Nephron (organoid): ENCODE results near the gene C2CD5.
"Not testable (repeated sequence)": the region's sequence is repeated elsewhere in the genome, so short reads cannot be mapped to it uniquely, and the experiment has no call there.

Experiments
- H3K27ac Mint-ChIP-seq, 3 experiments: 2 replicates each; pipeline ENCODE4 v1.8.0; 2020; ENCODE audit warnings: mixed read lengths in 3 of 3, mild to moderate bottlenecking in 2 of 3, moderate library complexity in 1 of 3
- H3K27me3 Mint-ChIP-seq: 2 replicates; pipeline ENCODE4 v1.8.0; 2021; ENCODE audit warnings: low read depth, mild to moderate bottlenecking, moderate library complexity, mixed read lengths
- H3K36me3 Mint-ChIP-seq: 2 replicates; pipeline ENCODE4 v1.8.0; 2020; ENCODE audit warnings: low read depth, mixed read lengths
- H3K4me1 Mint-ChIP-seq: 2 replicates; pipeline ENCODE4 v1.8.0; 2020; ENCODE audit warnings: mixed read lengths
- H3K4me3 Mint-ChIP-seq, 3 experiments: 2 replicates each; pipeline ENCODE4 v1.8.0; 2020; ENCODE audit warnings: mild to moderate bottlenecking in 3 of 3, mixed read lengths in 3 of 3, moderate library complexity in 2 of 3
- H3K9me3 Mint-ChIP-seq: 2 replicates; pipeline ENCODE4 v1.8.0; 2020; ENCODE audit warnings: mixed read lengths
- TF ChIP-seq, protein P1 (sequence below), 3 experiments: fragments of 200-600 bp; sonication (generic); IDR thresholded peaks; one replicate each; pipeline ENCODE4 v1.5.0; 2021; ENCODE audit warnings: antibody characterized with exemption in 3 of 3; ENCODE audit not compliant: unreplicated experiment in 3 of 3

The C2CD5 gene

DNA sequence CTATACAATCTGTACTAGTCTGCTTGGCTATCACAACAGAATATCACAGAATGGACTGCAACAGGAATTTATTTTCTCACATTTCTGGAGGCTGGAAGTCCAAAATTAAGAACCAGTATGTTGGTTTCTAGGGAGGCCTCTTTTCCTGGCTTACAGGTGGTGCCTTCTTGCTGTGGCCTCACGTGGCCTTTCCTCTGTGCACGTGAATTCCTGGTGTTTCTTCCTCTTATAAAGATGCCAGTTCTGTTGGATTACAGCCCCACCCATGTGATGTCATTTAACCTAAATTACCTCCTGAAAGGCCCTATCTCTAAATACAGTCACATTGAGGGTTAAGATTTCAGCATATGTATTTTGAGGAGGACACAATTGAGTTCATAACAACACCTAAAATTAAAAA, 32.1 kb upstream of the C2CD5 start:
- Mint-ChIP-seq H3K27ac (no peak overlapping the region), H3K9me3 (no peaks in the 10 kb centered on the region), H3K4me3 (no peak overlapping the region), H3K36me3 (no peaks in the 10 kb centered on the region), H3K27me3 (no peaks in the 10 kb centered on the region), H3K4me1 (no peaks in the 10 kb centered on the region)
- TF ChIP-seq, protein P1, sequence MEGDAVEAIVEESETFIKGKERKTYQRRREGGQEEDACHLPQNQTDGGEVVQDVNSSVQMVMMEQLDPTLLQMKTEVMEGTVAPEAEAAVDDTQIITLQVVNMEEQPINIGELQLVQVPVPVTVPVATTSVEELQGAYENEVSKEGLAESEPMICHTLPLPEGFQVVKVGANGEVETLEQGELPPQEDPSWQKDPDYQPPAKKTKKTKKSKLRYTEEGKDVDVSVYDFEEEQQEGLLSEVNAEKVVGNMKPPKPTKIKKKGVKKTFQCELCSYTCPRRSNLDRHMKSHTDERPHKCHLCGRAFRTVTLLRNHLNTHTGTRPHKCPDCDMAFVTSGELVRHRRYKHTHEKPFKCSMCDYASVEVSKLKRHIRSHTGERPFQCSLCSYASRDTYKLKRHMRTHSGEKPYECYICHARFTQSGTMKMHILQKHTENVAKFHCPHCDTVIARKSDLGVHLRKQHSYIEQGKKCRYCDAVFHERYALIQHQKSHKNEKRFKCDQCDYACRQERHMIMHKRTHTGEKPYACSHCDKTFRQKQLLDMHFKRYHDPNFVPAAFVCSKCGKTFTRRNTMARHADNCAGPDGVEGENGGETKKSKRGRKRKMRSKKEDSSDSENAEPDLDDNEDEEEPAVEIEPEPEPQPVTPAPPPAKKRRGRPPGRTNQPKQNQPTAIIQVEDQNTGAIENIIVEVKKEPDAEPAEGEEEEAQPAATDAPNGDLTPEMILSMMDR (IDR thresholded peaks at IDR 0.05; ENCODE audit: unreplicated experiment in 3 of 3): no peak

DNA sequence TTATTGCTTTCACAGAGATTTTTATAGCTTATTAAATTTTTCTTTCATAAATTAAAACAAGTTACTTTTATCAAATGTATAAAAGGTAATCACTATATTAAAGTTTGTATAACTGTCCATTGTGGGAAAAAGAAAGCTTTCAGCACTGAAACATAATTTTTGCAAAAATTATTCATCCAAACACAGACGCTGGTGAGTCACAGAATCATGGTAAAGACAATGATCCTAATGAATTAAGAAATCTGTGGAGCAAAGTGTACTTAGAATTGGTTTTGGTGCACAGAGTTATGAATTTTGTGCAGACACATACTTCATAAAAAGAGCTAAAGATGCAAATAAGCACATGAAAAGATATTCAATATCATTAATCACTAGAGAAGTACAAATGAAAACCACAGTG, 31.7 kb upstream of the C2CD5 start:
- Mint-ChIP-seq H3K4me3 (no peak overlapping the region), H3K9me3 (no peaks in the 10 kb centered on the region), H3K27me3 (no peaks in the 10 kb centered on the region), H3K27ac (no peak overlapping the region), H3K36me3 (no peaks in the 10 kb centered on the region), H3K4me1 (no peaks in the 10 kb centered on the region)
- TF ChIP-seq, protein P1 (IDR thresholded peaks at IDR 0.05; ENCODE audit: unreplicated experiment in 3 of 3): no peak

DNA sequence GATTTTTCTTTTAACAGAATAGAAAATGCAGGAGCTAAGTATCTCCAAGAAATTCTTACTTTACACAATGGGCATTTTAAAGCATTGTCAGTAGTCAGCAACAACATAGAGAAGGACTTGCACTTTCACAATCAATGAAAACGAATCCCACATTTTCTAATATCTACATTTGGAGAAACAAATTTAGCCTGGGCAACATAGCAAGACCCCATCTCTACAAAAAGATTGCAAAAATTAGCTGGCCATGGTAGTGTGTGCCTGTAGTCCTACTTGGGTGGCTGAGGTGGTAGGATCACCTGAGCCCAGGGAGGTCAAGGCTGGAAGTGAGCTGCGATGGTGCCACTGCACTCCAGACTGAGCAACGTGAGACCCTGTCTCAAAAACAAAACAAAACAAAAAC, 30.6 kb upstream of the C2CD5 start:
- peaks cover under 1% of the 10 kb centered on the region for H3K9me3 Mint-ChIP-seq
- TF ChIP-seq, protein P1 (IDR thresholded peaks at IDR 0.05; ENCODE audit: unreplicated experiment in 3 of 3): no peak
- H3K27me3 Mint-ChIP-seq: no peaks in the 10 kb centered on the region
- H3K36me3 Mint-ChIP-seq: no peaks in the 10 kb centered on the region
- H3K4me1 Mint-ChIP-seq: no peaks in the 10 kb centered on the region
- no peak overlapping the region for H3K4me3 Mint-ChIP-seq
- no peak overlapping the region for H3K27ac Mint-ChIP-seq

DNA sequence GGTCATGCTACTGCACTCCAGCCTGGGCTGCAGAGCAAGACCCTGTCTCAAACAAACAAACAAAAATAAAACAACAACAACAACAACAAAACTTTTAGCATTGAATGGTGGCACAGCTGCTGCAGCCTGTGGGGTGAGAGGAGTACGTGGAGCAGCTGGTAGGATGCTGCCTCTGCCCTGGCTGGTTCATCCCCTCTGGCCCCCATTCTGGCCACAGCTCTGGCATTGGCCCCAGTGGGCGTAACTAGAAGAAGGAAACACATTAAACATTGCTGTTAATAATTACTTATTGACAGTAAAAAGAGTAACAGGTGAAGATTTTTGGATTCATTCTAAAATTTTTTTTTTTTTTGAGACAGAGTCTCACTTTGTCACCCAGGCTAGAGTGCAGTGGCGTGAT, 28.8 kb upstream of the C2CD5 start:
- H3K4me3 Mint-ChIP-seq: no peak overlapping the region
- TF ChIP-seq, protein P1 (IDR thresholded peaks at IDR 0.05; ENCODE audit: unreplicated experiment in 3 of 3): no peak
- no peak overlapping the region for H3K27ac Mint-ChIP-seq
- no peaks in the 10 kb centered on the region for H3K27me3 Mint-ChIP-seq
- H3K36me3 Mint-ChIP-seq: no peaks in the 10 kb centered on the region
- peaks cover 5% of the 10 kb centered on the region for H3K9me3 Mint-ChIP-seq
- no peaks in the 10 kb centered on the region for H3K4me1 Mint-ChIP-seq

DNA sequence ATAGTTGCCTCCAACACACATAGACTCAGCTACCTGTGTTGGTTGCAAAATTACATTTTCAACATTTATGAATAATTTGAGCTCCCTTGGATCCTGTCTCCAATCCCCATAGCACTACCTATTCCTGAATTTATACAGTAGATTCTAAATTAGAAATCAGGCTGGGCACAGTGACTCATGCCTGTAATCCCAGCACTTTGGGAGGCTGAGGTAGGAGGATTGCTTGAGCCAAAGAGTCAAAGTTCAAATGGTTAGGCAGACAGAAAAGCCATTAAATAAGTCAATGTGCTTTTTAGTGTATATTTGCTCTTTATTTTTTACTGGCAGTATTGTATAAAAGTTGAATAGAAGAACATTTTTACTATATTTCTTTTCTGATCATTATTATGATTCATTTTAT, 24.9 kb upstream of the C2CD5 start:
- H3K27me3 Mint-ChIP-seq: no peaks in the 10 kb centered on the region
- H3K4me1 Mint-ChIP-seq: no peaks in the 10 kb centered on the region
- TF ChIP-seq, protein P1 (IDR thresholded peaks at IDR 0.05; ENCODE audit: unreplicated experiment in 3 of 3): no peak
- no peak overlapping the region for H3K4me3 Mint-ChIP-seq
- H3K27ac Mint-ChIP-seq: no peak overlapping the region
- no peaks in the 10 kb centered on the region for H3K36me3 Mint-ChIP-seq
- peaks cover 7% of the 10 kb centered on the region for H3K9me3 Mint-ChIP-seq

DNA sequence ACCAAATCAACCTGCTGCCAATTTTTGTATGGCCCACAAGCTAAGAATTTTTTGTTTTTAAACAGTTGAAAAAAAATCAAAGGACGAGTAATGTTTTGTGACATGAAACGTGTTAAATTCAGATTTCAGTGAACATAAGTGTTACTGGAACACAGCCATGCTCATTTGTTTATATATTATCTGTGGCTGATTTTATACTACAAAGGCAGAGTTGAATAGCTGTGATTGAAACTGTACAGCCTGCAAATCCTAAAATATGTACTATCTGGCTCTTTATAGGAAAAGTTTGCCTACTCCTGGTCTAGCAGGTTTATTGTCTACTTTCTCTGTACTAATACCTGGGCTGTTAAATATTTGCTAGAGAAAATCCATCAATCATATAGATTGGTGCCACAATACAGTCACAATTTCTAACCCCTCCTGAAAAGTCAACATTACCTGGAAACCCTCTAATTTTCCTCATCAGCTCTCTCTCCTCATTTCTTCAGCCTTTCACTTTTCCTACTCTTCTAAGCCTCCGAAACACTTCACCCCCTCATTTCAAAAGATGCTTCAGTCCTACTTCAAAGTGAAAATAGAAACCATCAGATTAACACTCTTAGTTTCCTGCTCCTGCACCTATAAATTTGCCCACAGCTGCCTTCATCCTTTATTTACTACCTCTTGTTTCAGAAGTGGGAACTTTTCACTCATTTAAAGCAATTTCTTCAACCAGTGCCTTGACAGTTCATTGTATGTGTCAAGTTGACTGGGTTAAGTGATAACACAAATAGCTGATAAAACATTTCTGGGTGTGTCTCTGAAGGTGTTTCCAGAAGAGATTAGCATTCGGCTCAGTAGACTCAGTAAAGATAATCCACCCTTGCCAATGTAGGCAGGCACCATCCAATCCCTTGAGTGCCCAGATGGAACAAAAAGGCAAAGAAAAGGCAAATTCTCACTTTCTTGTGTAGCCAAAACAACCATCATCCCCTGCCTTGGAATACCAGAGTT, 18.0 kb upstream of the C2CD5 start:
- Mint-ChIP-seq H3K9me3 (no peaks in the 10 kb centered on the region), H3K36me3 (no peaks in the 10 kb centered on the region), H3K27me3 (no peaks in the 10 kb centered on the region), H3K4me1 (no peaks in the 10 kb centered on the region), H3K4me3 (no peak overlapping the region), H3K27ac (no peak overlapping the region)
- TF ChIP-seq, protein P1 (IDR thresholded peaks at IDR 0.05; ENCODE audit: unreplicated experiment in 3 of 3): no peak

DNA sequence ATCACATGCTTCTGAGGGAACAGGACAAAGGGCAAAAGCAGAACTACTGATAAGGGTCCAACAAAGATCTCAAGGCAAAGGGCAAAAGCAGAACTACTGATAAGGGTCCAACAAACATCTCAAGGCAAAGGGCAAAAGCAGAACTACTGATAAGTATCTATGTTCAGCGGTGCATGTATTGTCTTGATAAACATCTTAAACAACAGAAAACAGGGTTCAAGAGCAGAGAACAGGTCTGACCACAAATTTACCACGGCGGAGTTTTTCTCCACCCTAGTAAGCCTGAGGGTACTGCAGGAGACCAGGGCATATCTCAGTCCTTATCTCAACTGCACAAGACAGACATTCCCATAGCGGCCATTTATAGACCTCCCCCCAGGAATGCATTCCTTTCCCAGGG, 10.4 kb upstream of the C2CD5 start:
- not testable (repeated sequence) for H3K4me3 Mint-ChIP-seq, H3K36me3 Mint-ChIP-seq, H3K27me3 Mint-ChIP-seq, H3K27ac Mint-ChIP-seq, H3K4me1 Mint-ChIP-seq
- peaks cover 12% of the 10 kb centered on the region for H3K9me3 Mint-ChIP-seq
